ENCODE results near the gene PTCRA.

Gene PTCRA

GRCh38 chr6:42970871-42971612 is 55.2 kb downstream of the PTCRA start:
- H3K27ac ChIP-seq, result no peak overlapping the region

GRCh38 chr6:42971746-42972327 is 56.0 kb downstream of the PTCRA start:
- TF ChIP-seq, protein P1, sequence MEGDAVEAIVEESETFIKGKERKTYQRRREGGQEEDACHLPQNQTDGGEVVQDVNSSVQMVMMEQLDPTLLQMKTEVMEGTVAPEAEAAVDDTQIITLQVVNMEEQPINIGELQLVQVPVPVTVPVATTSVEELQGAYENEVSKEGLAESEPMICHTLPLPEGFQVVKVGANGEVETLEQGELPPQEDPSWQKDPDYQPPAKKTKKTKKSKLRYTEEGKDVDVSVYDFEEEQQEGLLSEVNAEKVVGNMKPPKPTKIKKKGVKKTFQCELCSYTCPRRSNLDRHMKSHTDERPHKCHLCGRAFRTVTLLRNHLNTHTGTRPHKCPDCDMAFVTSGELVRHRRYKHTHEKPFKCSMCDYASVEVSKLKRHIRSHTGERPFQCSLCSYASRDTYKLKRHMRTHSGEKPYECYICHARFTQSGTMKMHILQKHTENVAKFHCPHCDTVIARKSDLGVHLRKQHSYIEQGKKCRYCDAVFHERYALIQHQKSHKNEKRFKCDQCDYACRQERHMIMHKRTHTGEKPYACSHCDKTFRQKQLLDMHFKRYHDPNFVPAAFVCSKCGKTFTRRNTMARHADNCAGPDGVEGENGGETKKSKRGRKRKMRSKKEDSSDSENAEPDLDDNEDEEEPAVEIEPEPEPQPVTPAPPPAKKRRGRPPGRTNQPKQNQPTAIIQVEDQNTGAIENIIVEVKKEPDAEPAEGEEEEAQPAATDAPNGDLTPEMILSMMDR (conservative IDR thresholded peaks at IDR 0.05), result no peak
- H3K27ac ChIP-seq, result no peak overlapping the region

More at GRCh38 chr6:42970871-42971612, 55.2 kb downstream of the PTCRA start:
- TF ChIP-seq, protein P1 (conservative IDR thresholded peaks at IDR 0.05), result no peak

- no peak overlapping the region for H3K27ac ChIP-seq
- TF ChIP-seq, protein P1 (conservative IDR thresholded peaks at IDR 0.05), result no peak
Observed at GRCh38 chr6:42973926-42974325, 58.1 kb downstream of the PTCRA start.

DNA sequence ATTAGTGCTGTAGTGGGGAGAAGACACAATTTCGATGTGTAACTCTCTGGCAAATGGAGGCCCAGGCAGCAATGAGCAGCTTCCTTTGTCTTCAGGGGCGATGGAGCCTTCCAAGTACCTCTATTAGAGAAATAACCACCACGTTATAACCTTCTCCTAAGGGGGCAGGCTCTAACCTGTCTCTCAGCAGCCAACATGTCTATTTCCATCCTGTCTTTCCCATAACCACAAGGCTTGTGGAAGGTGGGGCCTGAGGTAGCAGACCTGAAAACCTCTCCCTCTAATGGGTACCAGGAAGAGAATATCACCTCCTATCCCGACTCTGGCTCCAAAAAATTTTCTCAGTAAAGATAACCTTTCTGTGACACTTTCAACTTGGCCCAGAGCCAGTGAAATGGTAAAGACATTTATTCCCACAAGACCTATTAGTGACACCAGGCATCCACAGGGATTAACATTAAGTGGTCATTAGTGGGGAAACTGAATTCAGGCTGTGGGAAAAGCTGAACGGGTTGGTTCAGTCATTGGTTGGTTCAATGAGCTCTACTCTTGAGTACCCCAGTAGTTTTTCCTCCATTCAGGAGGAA is 59.2 kb downstream of the PTCRA start:
- H3K27ac ChIP-seq, result no peak overlapping the region
- TF ChIP-seq, protein P1 (conservative IDR thresholded peaks at IDR 0.05), result no peak
